Stimulated activated CD4-positive, alpha-beta T cell treated with anti-CD3 and anti-CD28 coated beads, Interleukin-4, amount 100 ng/mL, for 48 hours (primary cell): Measurements from ENCODE around the gene ST3GAL3.
"Not testable (repeated sequence)": the region's sequence is repeated elsewhere in the genome, so short reads cannot be mapped to it uniquely, and the experiment has no call there.

Experiments
- DNase-seq, 2 donors: peaks; one replicate each; pipeline ENCODE4 v3.0.0-alpha.2; 2020; ENCODE audit warnings: low read depth in 2 of 2

ST3GAL3 gene

GRCh38 chr1:43703836-43704235 is 3.5 kb upstream of the ST3GAL3 start:
- DNase-seq = no peak

GRCh38 chr1:43704838-43705237 is 2.5 kb upstream of the ST3GAL3 start:
- no peak for DNase-seq

- no peak for DNase-seq
These were observed 2.0 kb upstream of the ST3GAL3 start for GRCh38 chr1:43705334-43705733.

GRCh38 chr1:43705982-43706597 is 1.2 kb upstream of the ST3GAL3 start:
- DNase-seq = no peak

- DNase-seq = no peak
These were observed 642 bp upstream of the ST3GAL3 start for GRCh38 chr1:43706598-43707189.

GRCh38 chr1:43708002-43708410 is 670 bp downstream of the ST3GAL3 start:
- DNase-seq = no peak

GRCh38 chr1:43711049-43711448 is 3.7 kb downstream of the ST3GAL3 start:
- DNase-seq = no peak

- DNase-seq = no peak
These were observed 4.4 kb downstream of the ST3GAL3 start for GRCh38 chr1:43711524-43712386.

- DNase-seq = no peak
These were observed 9.4 kb downstream of the ST3GAL3 start for GRCh38 chr1:43716559-43717281.

- DNase-seq = no peak
These were observed 11.7 kb downstream of the ST3GAL3 start for GRCh38 chr1:43719063-43719462.

GRCh38 chr1:43719670-43720419 is 12.5 kb downstream of the ST3GAL3 start:
- not testable (repeated sequence) for DNase-seq

- DNase-seq = no peak
These were observed 15.5 kb downstream of the ST3GAL3 start for GRCh38 chr1:43722810-43723209.

- no peak for DNase-seq
These were observed 22.6 kb downstream of the ST3GAL3 start for GRCh38 chr1:43729816-43730463.

- no peak for DNase-seq
These were observed 24.7 kb downstream of the ST3GAL3 start for GRCh38 chr1:43731867-43732531.

- no peak for DNase-seq
These were observed 29.5 kb downstream of the ST3GAL3 start for GRCh38 chr1:43736819-43737218.

GRCh38 chr1:43742026-43742425 is 34.7 kb downstream of the ST3GAL3 start:
- DNase-seq = no peak

GRCh38 chr1:43743206-43743605 is 35.9 kb downstream of the ST3GAL3 start:
- DNase-seq = no peak

GRCh38 chr1:43747736-43748135 is 40.4 kb downstream of the ST3GAL3 start:
- DNase-seq = no peak

GRCh38 chr1:43750083-43750482 is 42.7 kb downstream of the ST3GAL3 start:
- no peak for DNase-seq

GRCh38 chr1:43753422-43753821 is 46.1 kb downstream of the ST3GAL3 start:
- DNase-seq = no peak
